Endodermal cell (in vitro differentiated cells): ENCODE data around the gene JAZF1. TPM values are rescaled to one million over a fixed set of nuclear protein-coding genes. Genes with fewer than 3 reads are reported as not detected.

Source experiments
- DNase-seq: peaks from one replicate; pipeline ENCODE4 v3.0.0-alpha.2; 2017
- H3K27ac ChIP-seq: 2 replicates; pipeline ENCODE4 v1.5.1; 2013; ENCODE audit warnings: mild to moderate bottlenecking, low read depth, low read length, moderate library complexity
- H3K27me3 ChIP-seq: 2 replicates; pipeline ENCODE4 v1.6.1; 2013; ENCODE audit warnings: mild to moderate bottlenecking, low read length, moderate library complexity; ENCODE audit not compliant: insufficient read depth, control insufficient read depth, poor library complexity, severe bottlenecking
- H3K36me3 ChIP-seq: 2 replicates; pipeline ENCODE4 v1.7.0; 2013; ENCODE audit warnings: mild to moderate bottlenecking, low read length, moderate library complexity; ENCODE audit not compliant: control insufficient read depth, insufficient read depth
- H3K4me1 ChIP-seq: one replicate; pipeline ENCODE4 v1.7.0; 2013; ENCODE audit warnings: low read length; ENCODE audit not compliant: control insufficient read depth, insufficient read depth
- H3K4me3 ChIP-seq: 2 replicates; pipeline ENCODE4 v1.5.1; 2013; ENCODE audit warnings: mild to moderate bottlenecking, low read length, moderate library complexity
- H3K9ac ChIP-seq: 2 replicates; pipeline ENCODE4 v1.6.1; 2013; ENCODE audit warnings: mild to moderate bottlenecking, low read length, moderate library complexity; ENCODE audit not compliant: poor library complexity, severe bottlenecking; ENCODE audit errors: extremely low read depth
- H3K9me3 ChIP-seq: 2 replicates; pipeline ENCODE4 v1.6.1; 2013; ENCODE audit warnings: mild to moderate bottlenecking, low read length, moderate library complexity; ENCODE audit not compliant: control insufficient read depth
- H3K27ac Mint-ChIP-seq: 2 replicates; pipeline ENCODE4 v1.8.0; 2020; ENCODE audit warnings: mixed read lengths
- H3K27me3 Mint-ChIP-seq: 2 replicates; pipeline ENCODE4 v1.8.0; 2021; ENCODE audit warnings: mild to moderate bottlenecking, mixed read lengths; ENCODE audit not compliant: insufficient read depth
- H3K36me3 Mint-ChIP-seq: 2 replicates; pipeline ENCODE4 v1.8.0; 2020; ENCODE audit warnings: low read depth, mixed read lengths
- H3K4me1 Mint-ChIP-seq: 2 replicates; pipeline ENCODE4 v1.8.0; 2020; ENCODE audit warnings: mixed read lengths
- H3K4me3 Mint-ChIP-seq: 2 replicates; pipeline ENCODE4 v1.8.0; 2020; ENCODE audit warnings: mild to moderate bottlenecking, moderate library complexity, mixed read lengths
- H3K9me3 Mint-ChIP-seq: 2 replicates; pipeline ENCODE4 v1.8.0; 2020; ENCODE audit warnings: mild to moderate bottlenecking, mixed read lengths
- CTCF ChIP-seq: fragments of 200-600 bp; sonication (generic); conservative IDR thresholded peaks from 2 replicates; pipeline ENCODE4 v1.5.0; 2021; ENCODE audit warnings: antibody characterized with exemption, mild to moderate bottlenecking
- WGBS, 2 experiments: methylation state at CpG; one replicate each; pipeline versions ENCODE4 v1.1.5 to v1.1.7; 2013; ENCODE audit warnings: missing lambda C conversion rate in 2 of 2, mixed read lengths in 1 of 2; ENCODE audit not compliant: insufficient coverage in 1 of 2, insufficient read length in 1 of 2; 5-methylcytosine and 5-hydroxymethylcytosine counted together
- total RNA-seq, 2 donors: library from RNA; stranded (reverse); fragmentation: NEBNext Ultra II Directional in 1 of 2; extraction: Animal tissue kit (Norgen Biotek cat#: 25700) in 1 of 2; gene quantifications; 2 replicates in 1 of 2; 3 replicates in 1 of 2; pipeline ENCODE4 v1.2.1, GENCODE V29; 2021

JAZF1 gene
- total RNA-seq, 2 donors from 2014 or later: 18.3 to 33.6 TPM

DNA sequence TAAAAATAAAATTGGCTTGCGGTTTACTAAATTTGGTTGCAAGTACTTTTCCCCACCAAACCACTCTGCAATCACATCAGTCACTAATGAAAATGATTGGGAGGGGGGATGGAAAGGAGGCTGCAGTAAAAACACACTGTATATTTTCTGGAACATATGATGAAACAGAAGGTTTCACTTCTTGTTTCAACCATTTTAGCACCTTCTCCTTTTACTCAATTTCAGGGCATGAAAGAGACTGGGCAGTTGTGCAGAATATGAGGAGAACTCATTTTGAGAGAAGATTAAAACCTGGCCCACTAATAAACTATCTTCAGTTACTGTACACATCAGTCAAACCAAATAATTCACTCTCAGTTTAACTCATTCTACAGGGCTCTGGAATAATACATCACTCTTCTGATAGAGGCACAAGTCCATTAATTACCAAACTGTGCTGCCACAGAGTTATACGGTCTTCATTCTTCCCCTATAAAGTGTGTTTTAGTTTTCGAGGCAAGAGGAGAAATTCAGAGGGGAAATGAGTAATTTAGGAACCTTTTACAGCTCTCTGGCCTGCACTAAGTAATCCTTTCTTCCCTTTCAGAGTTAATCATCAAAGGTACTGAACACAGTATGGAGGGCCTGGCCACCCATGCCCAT lies 25.5 kb downstream of the JAZF1 start:
- Histone ChIP-seq H3K4me3 (no peak overlapping the region), H3K27me3 (no peaks in the 10 kb centered on the region), H3K9me3 (no peaks in the 10 kb centered on the region), H3K27ac (no peak overlapping the region), H3K36me3 (no peaks in the 10 kb centered on the region), H3K4me1 (peaks cover 8% of the 10 kb centered on the region), H3K9ac (no peak overlapping the region)
- Mint-ChIP-seq H3K27me3 (no peaks in the 10 kb centered on the region), H3K27ac (no peak overlapping the region), H3K9me3 (no peaks in the 10 kb centered on the region), H3K4me1 (peaks cover 45% of the 10 kb centered on the region), H3K4me3 (no peak overlapping the region), H3K36me3 (peaks cover 11% of the 10 kb centered on the region)
- TF ChIP-seq CTCF: no peak
- WGBS, 2 experiments: 92% methylated on average over 2 of the region's 3 CpGs; no CpG with 5 or more reads in 1 of the 2 experiments
- DNase-seq: no peak

DNA sequence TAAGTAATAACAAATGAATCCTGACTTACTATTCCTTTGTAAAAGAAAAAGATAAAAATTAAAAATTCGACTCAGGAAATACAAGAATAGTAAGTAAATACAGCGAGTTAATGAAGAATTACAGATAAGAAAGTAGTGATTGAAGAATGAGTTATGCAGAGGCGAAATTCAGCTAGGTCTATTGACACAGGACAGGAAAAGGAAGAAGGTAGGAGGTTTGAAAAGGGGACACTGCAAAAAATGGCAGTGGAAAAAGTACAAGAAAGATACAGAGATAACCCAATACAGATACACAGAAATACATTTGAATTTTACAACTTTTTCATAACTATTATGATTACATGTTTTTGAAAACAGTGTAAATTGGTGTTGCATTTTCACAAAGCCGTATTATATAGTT lies 28.0 kb downstream of the JAZF1 start:
- no peak overlapping the region for H3K27ac ChIP-seq
- WGBS, 2 experiments: 67 to 73% methylated on average over 3 to 4 of the region's 4 CpGs
- H3K9me3 Mint-ChIP-seq: no peaks in the 10 kb centered on the region
- H3K36me3 Mint-ChIP-seq: no peaks in the 10 kb centered on the region
- H3K9ac ChIP-seq: no peak overlapping the region
- DNase-seq: no peak
- H3K27me3 Mint-ChIP-seq: no peaks in the 10 kb centered on the region
- H3K4me1 ChIP-seq: peaks cover 21% of the 10 kb centered on the region
- no peaks in the 10 kb centered on the region for H3K27me3 ChIP-seq
- H3K4me1 Mint-ChIP-seq: peaks cover 63% of the 10 kb centered on the region
- H3K4me3 Mint-ChIP-seq: no peak overlapping the region
- no peak overlapping the region for H3K27ac Mint-ChIP-seq
- H3K4me3 ChIP-seq: no peak overlapping the region
- no peaks in the 10 kb centered on the region for H3K9me3 ChIP-seq
- H3K36me3 ChIP-seq: no peaks in the 10 kb centered on the region
- TF ChIP-seq CTCF: no peak

DNA sequence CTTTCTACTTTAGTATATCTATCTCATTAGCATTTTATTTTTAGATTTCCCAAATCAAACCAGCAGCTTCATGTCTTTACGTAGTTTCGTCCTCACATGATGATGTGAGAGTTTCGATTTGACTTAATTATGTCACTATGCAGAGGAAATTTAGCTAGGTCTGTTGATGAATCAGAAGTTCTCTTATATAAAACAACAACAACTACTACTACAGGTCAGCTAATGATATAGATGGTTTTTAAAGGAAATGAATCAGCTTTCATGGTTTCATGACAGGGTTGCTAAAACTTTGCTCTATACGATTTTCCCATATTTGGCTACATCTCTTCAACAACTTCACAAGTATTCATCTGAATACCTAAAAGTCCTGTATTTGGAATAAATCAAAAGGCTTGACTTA lies 28.6 kb downstream of the JAZF1 start:
- peaks cover 58% of the 10 kb centered on the region for H3K4me1 Mint-ChIP-seq
- Histone ChIP-seq H3K9ac (no peak overlapping the region), H3K27me3 (no peaks in the 10 kb centered on the region), H3K27ac (no peak overlapping the region), H3K4me1 (peaks cover 18% of the 10 kb centered on the region), H3K36me3 (no peaks in the 10 kb centered on the region), H3K4me3 (no peak overlapping the region), H3K9me3 (no peaks in the 10 kb centered on the region)
- H3K27me3 Mint-ChIP-seq: no peaks in the 10 kb centered on the region
- H3K9me3 Mint-ChIP-seq: no peaks in the 10 kb centered on the region
- H3K27ac Mint-ChIP-seq: no peak overlapping the region
- H3K4me3 Mint-ChIP-seq: no peak overlapping the region
- 82 to 89% methylated on average over 1 to 4 of the region's 4 CpGs for WGBS, 2 experiments
- TF ChIP-seq CTCF: no peak
- DNase-seq: no peak
- no peaks in the 10 kb centered on the region for H3K36me3 Mint-ChIP-seq
